CD4-positive, alpha-beta T cell (primary cell): ENCODE measurements around the gene POP5. TPM values are rescaled to one million over a fixed set of nuclear protein-coding genes. Genes with fewer than 3 reads are reported as not detected.

Experiments
- ATAC-seq: fragments of 200-7000 bp; cut with Tn5 transposase; one replicate; pipeline ENCODE4 v1.10.0; 2022; ENCODE audit warnings: mild to moderate bottlenecking; ENCODE audit not compliant: poor library complexity
- CTCF ChIA-PET: fragments of 350-600 bp; sonication (Branson Sonifier 250); formaldehyde crosslinking; loops from one replicate; lab custom pipeline; 2021; ENCODE audit warnings: antibody characterized with exemption, inconsistent platforms; lab: Charles Lee
- POLR2A ChIA-PET: fragments of 350-600 bp; sonication (Branson Sonifier 250); formaldehyde crosslinking; loops from one replicate; lab custom pipeline; 2021; ENCODE audit warnings: antibody characterized with exemption, inconsistent platforms; lab: Charles Lee
- DNase-seq, 14 experiments: peaks; one replicate each; pipeline ENCODE4 v3.0.0-alpha.2; 2013 to 2020; ENCODE audit warnings: mixed read lengths in 2 of 14
- H3K27ac ChIP-seq, 2 donors: one replicate each; pipeline versions ENCODE4 v1.5.1 to v1.7.0; 2013; ENCODE audit warnings: low read length in 2 of 2, low read depth in 1 of 2, mild to moderate bottlenecking in 1 of 2
- H3K27me3 ChIP-seq, 2 experiments: 1 replicate in 1 of 2; 2 replicates in 1 of 2; pipeline versions ENCODE4 v1.6.1 to v1.7.0; 2013; ENCODE audit warnings: low read length in 2 of 2, control low read depth in 1 of 2, mild to moderate bottlenecking in 1 of 2, moderate library complexity in 1 of 2; ENCODE audit not compliant: insufficient read depth in 2 of 2, control insufficient read depth in 1 of 2
- H3K36me3 ChIP-seq: one replicate; pipeline ENCODE4 v1.6.1; 2013; ENCODE audit warnings: low read length, control low read depth; ENCODE audit not compliant: insufficient read depth
- H3K4me1 ChIP-seq: one replicate; pipeline ENCODE4 v1.6.1; 2013; ENCODE audit warnings: low read length, control low read depth; ENCODE audit not compliant: insufficient read depth
- H3K4me3 ChIP-seq: one replicate; pipeline ENCODE4 v1.5.1; 2013; ENCODE audit warnings: mild to moderate bottlenecking, low read length, moderate library complexity
- H3K9me3 ChIP-seq, 2 experiments: 1 replicate in 1 of 2; 2 replicates in 1 of 2; pipeline versions ENCODE4 v1.6.1 to v1.7.0; 2013; ENCODE audit warnings: low read length in 2 of 2, mild to moderate bottlenecking in 2 of 2, control low read depth in 1 of 2, moderate library complexity in 1 of 2; ENCODE audit not compliant: control insufficient read depth in 1 of 2, insufficient read depth in 1 of 2
- H3K27ac Mint-ChIP-seq: one replicate; pipeline ENCODE4 v1.8.0; 2020; ENCODE audit warnings: mixed read lengths
- H3K27me3 Mint-ChIP-seq: one replicate; pipeline ENCODE4 v1.8.0; 2021; ENCODE audit warnings: mixed read lengths
- H3K36me3 Mint-ChIP-seq: one replicate; pipeline ENCODE4 v1.8.0; 2021; ENCODE audit warnings: low read depth, mixed read lengths
- H3K4me1 Mint-ChIP-seq: one replicate; pipeline ENCODE4 v1.8.0; 2021; ENCODE audit warnings: low read depth, mixed read lengths
- H3K4me3 Mint-ChIP-seq: one replicate; pipeline ENCODE4 v1.8.0; 2020; ENCODE audit warnings: mild to moderate bottlenecking, mixed read lengths
- H3K9me3 Mint-ChIP-seq: one replicate; pipeline ENCODE4 v1.8.0; 2020; ENCODE audit warnings: mixed read lengths
- intact Hi-C, 2 experiments: fragments of 100-400 bp; cut with DNase I in 1 of 2; cut with micrococcal nuclease in 1 of 2; formaldehyde crosslinking; loops; one replicate each; pipeline versions ENCODE4 v1.15.1 to v1.9.0; 2023 to 2025; cut with DNase I, micrococcal nuclease
- total RNA-seq, 174 experiments: library from RNA in 2 of 174; stranded (reverse) in 2 of 174; gene quantifications; one replicate each; pipeline ENCODE4 v1.2.3 and lab custom pipeline; 2021 to 2026
- TF ChIP-seq, protein P1 (sequence below): fragments of 200-600 bp; IDR thresholded peaks from one replicate; pipeline ENCODE4 v1.8.0; 2022; ENCODE audit warnings: antibody characterized with exemption, mild to moderate bottlenecking

The POP5 gene
- total RNA-seq, 2 experiments from 2014 or later = 17.9 to 22.0 TPM

- no peak for ATAC-seq
- no peaks in the 10 kb centered on the region for H3K9me3 ChIP-seq
- ChIA-PET CTCF (no interaction called here), POLR2A (interaction anchor here (1.0 to 2.1 kb wide), 7 partner anchors 9 to 328 kb away, joined by 3 to 24 read pairs (median 4); partner anchors contain the start of genes DYNLL1, POP5 and RNU4-1)
- H3K36me3 ChIP-seq = no peaks in the 10 kb centered on the region
- H3K27me3 Mint-ChIP-seq = no peaks in the 10 kb centered on the region
- H3K4me3 Mint-ChIP-seq = peak overlapping the region; percentile 100
- H3K27ac Mint-ChIP-seq = peak overlapping the region; percentile 95
- TF ChIP-seq, protein P1, sequence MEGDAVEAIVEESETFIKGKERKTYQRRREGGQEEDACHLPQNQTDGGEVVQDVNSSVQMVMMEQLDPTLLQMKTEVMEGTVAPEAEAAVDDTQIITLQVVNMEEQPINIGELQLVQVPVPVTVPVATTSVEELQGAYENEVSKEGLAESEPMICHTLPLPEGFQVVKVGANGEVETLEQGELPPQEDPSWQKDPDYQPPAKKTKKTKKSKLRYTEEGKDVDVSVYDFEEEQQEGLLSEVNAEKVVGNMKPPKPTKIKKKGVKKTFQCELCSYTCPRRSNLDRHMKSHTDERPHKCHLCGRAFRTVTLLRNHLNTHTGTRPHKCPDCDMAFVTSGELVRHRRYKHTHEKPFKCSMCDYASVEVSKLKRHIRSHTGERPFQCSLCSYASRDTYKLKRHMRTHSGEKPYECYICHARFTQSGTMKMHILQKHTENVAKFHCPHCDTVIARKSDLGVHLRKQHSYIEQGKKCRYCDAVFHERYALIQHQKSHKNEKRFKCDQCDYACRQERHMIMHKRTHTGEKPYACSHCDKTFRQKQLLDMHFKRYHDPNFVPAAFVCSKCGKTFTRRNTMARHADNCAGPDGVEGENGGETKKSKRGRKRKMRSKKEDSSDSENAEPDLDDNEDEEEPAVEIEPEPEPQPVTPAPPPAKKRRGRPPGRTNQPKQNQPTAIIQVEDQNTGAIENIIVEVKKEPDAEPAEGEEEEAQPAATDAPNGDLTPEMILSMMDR = no peak
- H3K27me3 ChIP-seq = no peaks in the 10 kb centered on the region
- intact Hi-C loops = loop anchor here (1.0 to 5.0 kb wide), 5 partner anchors 33 to 93 kb away; partner anchors contain the start of genes COX6A1 (in 2 of the 2), DYNLL1 (in 2 of the 2), GATC (in 1 of the 2) and TRIAP1 (in 1 of the 2)
- DNase-seq = peak in 2 of 14 experiments; percentile 14 to 38
- H3K27ac ChIP-seq = peak overlapping the region; percentile 69 to 73
- H3K36me3 Mint-ChIP-seq = peaks cover 21% of the 10 kb centered on the region
- H3K4me3 ChIP-seq = peak overlapping the region; percentile 92
- H3K4me1 Mint-ChIP-seq = peaks cover 35% of the 10 kb centered on the region
- H3K4me1 ChIP-seq = peaks cover 28% of the 10 kb centered on the region
- H3K9me3 Mint-ChIP-seq = no peaks in the 10 kb centered on the region
Measured at GRCh38 chr12:120529641-120530417, 51.4 kb downstream of the POP5 start.

DNA sequence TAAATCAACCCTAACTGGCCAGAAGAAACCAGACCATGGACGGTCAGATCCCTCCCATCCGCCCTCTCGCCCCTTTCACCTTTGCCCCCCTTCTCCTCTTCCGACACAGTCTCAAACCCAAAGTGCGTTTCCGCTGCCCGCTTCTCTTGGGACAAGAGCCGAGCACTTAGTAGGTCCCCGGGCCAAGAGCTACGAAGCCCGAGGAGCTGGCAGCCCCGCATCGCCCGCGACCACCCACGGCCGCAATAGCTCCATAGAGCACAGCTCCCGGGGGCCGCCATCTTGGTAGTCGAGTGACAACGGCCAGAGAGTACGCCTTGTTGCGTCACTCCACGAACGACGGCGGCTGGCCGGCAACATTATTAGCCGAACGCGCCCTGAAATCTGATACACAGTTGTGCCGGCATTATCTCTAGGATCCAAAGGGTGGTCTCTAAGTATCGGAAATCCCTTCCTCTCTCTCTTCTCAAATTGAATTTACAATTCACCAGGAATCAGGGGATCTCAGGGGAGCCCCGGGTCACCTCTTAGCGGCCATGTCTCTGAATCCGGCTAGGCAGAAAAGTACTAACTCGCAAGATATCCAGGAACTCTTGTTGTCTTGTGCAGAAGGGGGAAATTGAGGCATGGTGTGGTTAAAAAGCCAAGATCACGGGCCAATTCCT is 52.2 kb downstream of the POP5 start, which contains the start of gene COQ5:
TSS of gene COQ5 (minus strand) at position 298 of the 665 bp plus-strand sequence. CDS start at position 281, 17 bp downstream.
- TF ChIP-seq, protein P1 = no peak
- Histone ChIP-seq H3K4me3 (peak within 1 kb of the TSS; percentile 92), H3K27ac (peak within 1 kb of the TSS; percentile 69 to 73), H3K9me3 (no peaks in the 10 kb centered on the region), H3K36me3 (no peaks in the 10 kb centered on the region), H3K4me1 (peaks cover 27% of the 10 kb centered on the region), H3K27me3 (no peaks in the 10 kb centered on the region)
- intact Hi-C loops = loop anchor here (1.0 to 2.0 kb wide), 4 partner anchors 32 to 90 kb away; partner anchors contain the start of genes DYNLL1 (in 2 of the 2), COX6A1 (in 1 of the 2), GATC (in 1 of the 2) and TRIAP1 (in 1 of the 2)
- Mint-ChIP-seq H3K9me3 (no peaks in the 10 kb centered on the region), H3K27ac (peak within 1 kb of the TSS; percentile 95), H3K4me3 (peak within 1 kb of the TSS; percentile 100), H3K4me1 (peaks cover 32% of the 10 kb centered on the region), H3K27me3 (no peaks in the 10 kb centered on the region), H3K36me3 (peaks cover 14% of the 10 kb centered on the region)
- DNase-seq = peak; percentile 70 to 89 (median 79)
- peak; percentile 97 for ATAC-seq
- POLR2A ChIA-PET = interaction anchor here (0.6 to 2.1 kb wide), 15 partner anchors 9 to 1563 kb away, joined by 3 to 24 read pairs (median 4); partner anchors contain the start of genes DYNLL1, POP5, PSMD9 and RNU4-1
- CTCF ChIA-PET = no interaction called here

Other genes with a start within 250 kb of the POP5 start
- not detected for gene MSI1, start 212.2 kb downstream of the POP5 start, total RNA-seq
- gene COX6A1, start 143.3 kb downstream of the POP5 start, total RNA-seq = 100 to 1,000 TPM; 112 to 116 TPM
- gene TRIAP1, start 135.0 kb downstream of the POP5 start, total RNA-seq = 10 to 100 TPM; 33.0 to 34.3 TPM
- 10 to 100 TPM; 18.6 to 19.4 TPM for gene GATC, start 135.0 kb downstream of the POP5 start, total RNA-seq
- 100 to 1,000 TPM; 124 TPM for gene SRSF9, start 111.7 kb downstream of the POP5 start, total RNA-seq
- gene DYNLL1, start 85.3 kb downstream of the POP5 start, total RNA-seq = 10 to 100 TPM; 23.6 to 24.5 TPM
- gene COQ5, start 52.2 kb downstream of the POP5 start, total RNA-seq = 1 to 10 TPM; 6.9 to 7.1 TPM
- 100 to 1,000 TPM; 441 to 446 TPM for gene RNF10, start 47.0 kb downstream of the POP5 start, total RNA-seq
- under 1 TPM in 1 of 2 experiments, not detected in 1; 0.11 TPM for gene CABP1, start 59.2 kb upstream of the POP5 start, total RNA-seq
- gene MLEC, start 105.7 kb upstream of the POP5 start, total RNA-seq = 10 to 100 TPM; 20.7 to 22.1 TPM
- 10 to 100 TPM; 10.7 TPM for gene UNC119B, start 129.1 kb upstream of the POP5 start, total RNA-seq
- 1 to 10 TPM; 8.9 to 9.2 TPM for gene ACADS, start 144.4 kb upstream of the POP5 start, total RNA-seq